ENCODE measurements around the gene THOP1.

THOP1 gene

DNA sequence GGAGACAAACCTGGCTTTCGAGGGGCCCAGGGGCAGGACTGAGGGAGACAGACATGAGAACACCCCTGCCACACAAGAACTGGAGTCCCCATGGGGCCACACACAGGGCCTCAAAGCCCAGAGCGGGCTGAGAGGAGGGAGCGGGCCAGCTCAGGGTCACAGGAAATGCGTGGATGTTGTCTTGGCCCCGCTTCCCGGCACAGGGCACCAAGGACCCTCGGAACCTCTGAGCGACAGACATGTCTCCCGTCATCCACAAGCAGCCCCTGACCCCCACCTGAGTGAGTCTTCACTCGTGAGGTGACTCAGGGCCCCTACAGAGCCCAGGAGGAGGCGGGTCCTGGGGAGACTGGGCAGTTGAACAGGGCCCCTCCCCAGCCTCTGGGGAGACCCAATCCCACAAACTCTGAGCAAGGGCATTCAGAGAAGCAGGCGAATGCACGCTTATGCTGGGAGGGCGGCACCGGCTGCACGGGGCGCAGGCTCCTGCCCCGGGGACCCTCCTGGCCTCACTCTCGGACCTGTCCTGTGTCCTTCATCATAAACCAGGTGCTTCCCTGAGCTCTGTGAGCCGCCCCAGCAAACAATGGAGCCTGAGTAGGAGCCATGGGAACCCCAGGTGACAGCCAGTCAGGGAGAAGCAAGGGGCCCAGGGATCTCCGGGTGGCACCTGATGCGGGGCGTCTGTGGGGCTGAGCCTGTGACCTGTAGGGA is 22.4 kb upstream of the THOP1 start:
- DNase-seq, result no peak

DNA sequence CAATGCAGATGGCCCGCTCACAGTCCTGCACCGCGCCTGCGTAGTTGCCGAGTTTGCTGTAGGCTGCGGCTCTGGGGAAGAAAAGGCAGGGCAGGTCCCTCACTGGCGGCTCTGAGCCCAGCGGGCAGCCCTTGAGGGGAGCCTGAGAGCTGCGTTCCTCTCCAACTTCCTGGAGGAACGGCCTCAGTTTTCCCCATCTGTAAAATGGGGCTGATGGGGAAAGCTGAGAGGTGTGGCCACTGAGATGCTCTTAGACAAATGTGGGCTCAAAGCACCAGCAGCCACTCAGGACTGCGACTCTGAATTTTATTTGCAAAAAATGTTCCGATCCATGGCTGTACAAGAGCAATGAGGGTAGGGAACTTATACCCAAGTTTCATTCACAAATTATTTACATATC is 21.6 kb upstream of the THOP1 start:
- DNase-seq, result no peak

DNA sequence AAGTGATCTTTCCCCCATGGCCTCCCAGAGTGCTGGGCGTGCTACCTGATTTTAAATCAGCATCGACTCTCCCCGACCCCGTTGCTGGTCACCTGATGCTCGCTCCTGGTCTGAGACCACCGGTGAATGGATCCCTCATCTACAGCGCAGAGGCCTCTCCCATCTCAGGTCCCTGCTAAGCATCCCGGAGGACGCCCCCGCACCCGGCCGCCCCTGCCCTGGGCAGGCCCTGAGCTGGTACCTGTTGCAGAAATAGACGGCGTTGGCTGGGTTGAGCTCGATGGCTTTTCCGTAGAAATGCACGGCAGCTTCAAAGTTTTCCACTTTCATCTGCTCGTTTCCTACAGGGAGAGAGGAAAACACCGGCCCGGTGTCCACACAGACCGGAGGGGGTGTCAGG is 20.4 kb upstream of the THOP1 start:
- DNase-seq, result no peak

DNA sequence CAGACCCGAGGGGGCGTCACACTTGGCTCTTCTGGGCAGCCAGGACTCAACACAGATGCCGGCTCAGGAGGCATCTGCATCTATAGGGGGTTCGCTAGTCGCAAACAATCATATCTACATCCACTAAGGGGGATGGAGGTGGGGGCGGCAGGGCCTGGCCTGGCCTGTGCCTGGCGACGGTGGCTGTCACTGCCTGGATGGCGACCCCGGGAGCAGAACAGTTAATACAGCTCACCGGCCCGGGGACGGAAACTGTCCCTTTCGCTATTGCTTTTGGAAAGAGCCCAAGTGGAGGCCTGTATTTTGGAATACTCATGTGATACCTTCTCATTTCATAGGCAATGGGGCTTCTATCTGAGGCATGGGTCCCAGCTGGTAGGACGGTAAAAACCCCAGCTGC is 19.9 kb upstream of the THOP1 start:
- no peak for DNase-seq

DNA sequence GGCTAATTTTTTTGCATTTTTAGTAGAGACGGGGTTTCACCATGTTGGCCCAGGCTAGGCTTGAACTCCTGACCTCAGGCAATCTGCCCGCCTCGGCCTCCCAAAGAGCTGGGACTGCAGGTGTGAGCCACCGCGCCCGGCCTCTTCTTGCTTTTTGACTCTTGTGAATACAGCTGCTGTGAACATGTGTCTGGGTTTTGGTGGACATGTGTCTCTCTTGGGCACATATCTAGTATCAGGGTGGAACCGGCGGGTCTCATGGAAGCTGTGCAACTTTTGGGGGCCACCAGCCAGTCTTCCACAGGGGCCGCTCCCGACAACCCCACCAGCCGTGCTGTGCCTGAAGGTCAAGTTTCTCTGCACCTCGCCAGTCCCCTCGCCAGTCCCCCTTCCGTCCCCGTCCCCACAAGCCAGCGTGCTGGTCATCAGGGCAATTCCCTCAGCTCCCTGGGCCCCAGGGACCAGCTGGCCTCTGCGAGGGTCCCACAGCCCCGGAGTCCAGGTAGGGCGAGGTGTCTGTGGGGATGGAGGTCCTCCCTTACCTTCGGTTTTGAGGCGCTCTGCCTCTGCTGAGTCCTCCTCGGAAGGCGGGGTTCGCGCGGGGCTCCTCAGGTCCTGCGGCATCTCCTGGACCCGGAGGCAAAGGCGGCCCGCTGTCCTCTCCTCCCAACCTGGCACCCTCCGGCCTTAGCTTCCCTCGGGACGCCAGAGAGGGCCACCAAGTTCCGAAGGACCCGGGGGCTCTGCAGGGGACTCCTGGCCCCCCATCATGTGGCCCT is 18.5 kb upstream of the THOP1 start:
- no peak for DNase-seq

DNA sequence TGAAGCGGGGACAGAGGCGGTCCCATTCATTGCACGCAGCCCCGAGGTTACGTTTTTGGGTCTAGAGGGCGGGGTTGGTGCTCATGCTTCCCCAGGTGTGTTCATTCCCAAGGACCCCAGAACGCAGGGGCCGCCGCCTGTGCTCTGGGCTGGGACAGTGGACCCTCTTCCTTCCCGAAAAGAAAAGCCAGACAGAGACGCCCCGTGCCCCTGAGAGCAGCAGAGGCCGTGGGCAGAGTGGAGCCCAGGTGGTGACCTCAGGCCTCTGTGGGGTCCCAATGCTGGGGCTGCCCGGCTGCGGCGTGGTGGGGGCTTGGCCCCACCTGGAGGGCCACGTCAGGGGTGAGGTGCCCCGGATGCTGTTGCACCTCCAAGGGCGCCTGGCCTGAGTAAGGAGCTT is 17.6 kb upstream of the THOP1 start:
- DNase-seq, result no peak

DNA sequence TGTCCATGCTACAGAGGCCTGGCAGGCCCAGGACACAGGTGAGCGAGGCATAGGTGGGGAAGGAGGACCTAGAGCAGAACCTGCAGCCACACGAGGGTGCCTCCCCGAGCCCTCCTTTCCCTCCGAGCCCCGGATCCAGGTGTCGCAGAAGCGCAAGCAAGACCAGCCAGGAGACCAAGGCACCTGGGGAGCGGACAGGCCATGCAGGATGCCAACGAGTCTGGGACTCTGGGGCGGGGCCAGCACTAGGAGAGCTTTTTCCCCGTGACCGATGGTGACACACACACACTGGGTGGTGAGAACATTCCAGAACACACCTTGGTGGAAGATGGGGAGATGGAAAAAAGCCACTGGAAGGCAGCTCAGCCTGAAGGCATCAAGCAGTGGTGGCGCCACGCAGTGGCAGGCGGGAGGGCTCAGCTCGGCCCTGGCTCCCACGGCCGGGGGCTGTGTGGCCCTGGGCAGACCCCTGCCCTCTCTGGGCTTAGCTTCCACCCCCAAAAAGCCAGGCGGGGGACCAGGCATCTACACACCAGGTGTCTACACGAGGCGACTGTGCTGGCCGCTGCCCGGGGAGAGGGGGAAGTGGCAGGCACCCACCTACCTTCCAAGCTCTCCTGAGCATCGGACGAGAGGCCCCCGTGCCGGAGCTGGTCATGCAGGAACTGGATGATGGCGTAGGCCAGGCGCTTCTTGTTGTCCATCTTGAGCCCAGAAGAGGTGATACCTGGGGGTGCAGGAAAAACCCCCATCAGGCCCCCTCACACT is 16.8 kb upstream of the THOP1 start:
- no peak for DNase-seq

DNA sequence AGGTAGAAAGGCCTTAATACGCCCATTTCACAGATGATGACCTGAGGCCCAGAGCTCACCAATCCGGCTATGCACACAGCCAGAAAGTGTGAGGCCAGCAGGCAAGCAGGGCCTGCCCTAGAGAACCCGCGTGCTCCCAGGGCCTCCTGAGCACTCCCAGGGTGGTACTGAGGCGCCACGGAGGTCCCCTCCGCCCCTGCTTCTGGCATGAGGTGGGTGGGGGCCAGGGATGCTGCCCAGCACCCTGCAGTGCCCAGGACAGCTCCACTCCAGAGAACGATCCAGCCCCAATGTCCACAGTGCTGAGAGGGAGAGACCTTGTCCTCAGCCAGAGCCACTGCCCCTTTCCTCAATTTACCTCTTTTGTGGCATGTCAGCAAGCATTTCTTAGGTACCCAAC is 16.1 kb upstream of the THOP1 start:
- no peak for DNase-seq

DNA sequence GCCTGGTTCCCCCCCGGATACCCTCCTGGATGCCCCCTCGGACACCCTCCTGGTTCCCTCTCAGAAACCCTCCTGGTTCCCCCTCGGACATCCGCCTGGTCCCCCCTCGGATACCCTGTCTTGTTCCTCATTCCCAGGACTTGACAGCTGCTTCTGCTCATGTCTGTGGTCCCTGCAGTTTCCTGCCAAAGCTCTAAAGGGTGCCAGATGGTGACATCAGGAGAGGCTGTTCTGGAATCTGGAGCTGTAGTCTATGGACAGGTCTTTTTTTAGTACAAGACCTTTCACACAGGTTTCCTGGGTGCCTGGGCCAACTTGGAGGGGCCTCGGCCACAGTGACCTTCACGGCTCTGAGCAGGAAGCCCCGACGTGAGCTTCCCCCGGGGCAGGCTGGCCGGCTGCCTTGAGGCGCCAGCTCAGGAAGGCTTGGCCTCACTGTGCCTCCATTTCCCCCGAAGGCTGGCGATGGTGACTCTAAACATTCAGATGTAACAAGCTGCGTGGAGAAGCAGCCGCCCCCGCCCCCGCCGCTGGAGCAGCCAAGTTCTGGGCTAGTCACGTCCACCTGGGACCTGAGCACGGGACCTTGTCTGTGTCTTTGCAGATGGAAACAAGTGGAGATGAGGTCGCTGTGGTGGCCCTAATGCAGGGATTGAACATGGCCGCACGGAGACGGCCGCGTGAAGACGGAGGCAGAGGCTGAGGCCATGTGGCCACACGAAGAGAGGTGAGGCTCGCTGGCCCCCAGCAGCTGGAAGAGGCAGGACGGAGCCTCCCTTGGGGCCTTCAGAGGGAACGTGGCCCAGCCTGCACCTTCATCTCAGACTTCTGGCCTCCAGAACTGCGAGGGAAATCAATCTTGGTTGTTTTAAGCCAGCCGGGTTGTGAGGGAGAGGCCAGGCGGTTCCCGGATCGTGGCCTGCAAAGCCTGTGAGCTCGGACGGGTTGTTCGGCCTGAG is 15.0 kb upstream of the THOP1 start:
- no peak for DNase-seq

DNA sequence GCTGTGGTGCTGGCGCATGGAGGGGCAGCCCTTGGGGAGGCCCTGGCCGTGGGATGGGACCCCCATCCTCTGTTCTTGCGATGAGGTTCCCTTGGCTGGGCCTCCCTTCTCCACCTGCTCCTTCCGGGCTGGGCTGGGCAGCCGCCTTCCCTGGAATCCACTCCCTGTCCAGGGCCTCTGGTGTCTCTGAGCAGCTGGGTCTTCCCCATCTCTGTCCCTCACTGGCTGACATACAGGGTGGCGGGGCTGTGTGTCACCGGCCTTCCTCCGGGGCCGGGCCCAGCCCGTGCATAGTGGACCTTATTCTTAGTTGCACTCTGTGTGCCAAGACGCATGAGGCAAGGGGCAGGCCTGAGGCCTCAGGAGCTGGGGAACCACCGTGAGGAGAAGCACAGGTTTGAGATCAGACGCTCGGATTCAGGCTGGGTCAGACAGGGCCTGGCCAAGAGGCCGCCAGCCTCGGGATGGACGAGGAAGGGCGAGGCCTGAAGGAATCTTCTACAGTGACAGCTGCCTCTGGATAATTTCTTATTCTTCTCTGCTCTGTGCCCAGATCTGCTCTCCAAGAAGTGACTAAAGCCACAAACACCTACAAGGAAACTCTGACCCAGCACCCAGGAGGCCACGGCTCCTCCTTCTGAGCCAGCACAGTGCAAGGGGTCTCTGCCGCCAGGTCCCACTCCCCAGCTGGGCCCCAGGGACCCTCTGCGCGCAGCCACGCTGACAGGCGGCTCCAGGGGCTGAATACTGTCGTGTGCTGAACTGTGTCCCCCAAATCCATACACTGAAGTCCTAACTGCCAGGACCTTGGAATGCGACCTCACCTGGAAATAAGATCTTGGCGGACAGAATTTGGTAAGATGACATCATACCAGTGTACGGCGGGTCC is 13.3 kb upstream of the THOP1 start:
- DNase-seq, result no peak

DNA sequence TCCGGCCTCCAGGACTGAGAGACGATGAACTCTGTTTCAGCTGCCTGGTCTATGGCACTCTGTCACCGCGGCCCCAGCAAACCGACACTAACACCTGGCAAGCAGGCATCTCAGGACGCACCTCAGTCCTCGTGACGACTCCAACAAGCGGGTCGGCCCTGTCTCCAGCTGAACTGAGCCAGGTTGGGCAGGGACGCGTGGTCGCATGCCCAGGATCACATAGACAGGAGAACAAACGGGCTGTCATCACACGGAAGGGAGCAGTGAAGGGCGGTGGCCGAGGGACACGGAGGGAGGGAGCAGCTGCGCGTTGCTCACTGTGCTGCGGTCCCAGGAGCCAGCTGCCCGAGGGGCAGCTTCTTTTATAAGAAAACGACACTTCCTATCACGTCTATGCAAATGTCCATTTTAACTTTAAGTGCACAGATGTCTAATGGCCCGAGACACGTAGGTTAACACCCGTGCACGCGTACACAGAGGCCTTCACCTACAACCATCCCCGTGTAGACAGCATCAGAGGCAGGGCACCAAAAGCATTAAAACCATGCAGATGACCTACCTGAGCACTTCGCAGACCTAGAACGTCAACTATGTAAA is 11.1 kb upstream of the THOP1 start:
- DNase-seq, result no peak

DNA sequence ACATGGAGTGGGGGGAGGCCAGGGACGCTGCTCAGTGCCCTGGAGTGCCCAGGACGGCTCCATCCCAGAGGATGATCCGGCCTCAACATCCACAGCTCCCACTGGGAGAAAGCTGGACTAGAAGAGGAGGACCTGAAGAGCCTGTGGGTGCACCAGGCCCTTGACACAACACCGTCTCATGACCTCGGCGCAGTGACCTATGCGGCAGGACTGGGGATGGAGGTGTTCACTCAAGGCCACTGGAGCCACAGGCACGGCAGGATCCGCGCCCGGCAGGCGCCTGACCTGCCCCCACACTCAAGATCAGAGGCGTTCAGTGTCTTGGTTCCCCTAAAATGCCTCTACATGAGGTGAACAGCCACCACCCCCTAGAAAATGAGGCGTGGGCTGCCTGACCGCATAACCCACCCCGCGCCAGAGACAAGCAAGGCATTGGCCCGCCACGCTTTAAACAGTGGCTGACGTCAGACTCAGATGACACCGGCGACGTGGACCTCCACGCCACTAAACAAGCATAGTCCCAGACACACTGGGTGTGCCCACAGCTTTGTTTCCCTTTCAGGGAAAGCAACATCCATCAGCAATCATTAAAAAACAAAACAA is 10.2 kb upstream of the THOP1 start:
- DNase-seq, result no peak

DNA sequence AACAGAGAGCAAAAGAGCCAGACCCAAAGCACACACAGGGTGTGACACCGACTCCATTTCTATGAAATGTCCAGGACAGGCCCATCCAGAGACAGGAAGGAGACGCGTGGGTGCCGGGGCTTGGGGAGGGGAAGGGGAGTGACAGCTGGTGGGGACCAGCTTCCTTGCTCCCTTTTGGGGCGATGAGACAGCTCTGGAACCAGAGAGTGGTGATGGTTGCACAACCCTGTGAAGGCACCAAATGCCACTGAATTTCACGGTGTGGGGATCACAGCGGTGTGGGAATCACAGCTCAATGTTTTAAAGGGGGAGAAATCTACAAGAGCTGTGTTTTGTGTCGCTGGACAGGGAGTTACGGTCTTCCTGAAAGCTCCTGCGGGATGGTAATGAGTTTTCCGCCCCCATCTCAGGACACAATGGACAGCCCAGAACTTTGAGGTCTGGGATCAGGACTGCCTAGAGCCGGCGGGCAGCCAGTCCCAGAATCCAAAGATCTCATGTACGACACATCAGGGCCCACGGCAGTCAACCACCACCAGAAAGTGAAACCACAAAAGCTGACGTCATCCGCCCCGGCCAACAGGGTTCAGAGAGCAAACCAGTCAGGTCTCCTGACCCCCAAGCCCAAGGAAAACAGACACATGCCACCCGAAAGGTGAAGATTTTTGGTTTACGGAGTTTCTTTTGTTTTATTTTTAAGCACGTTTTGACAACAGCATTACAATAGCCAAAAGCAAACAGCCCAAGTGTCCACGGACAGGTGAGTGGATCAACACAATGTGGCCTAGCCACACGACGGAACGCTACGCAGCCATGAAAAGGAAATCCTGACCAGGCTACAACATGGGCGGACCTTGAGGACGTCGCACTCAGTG is 9.5 kb upstream of the THOP1 start:
- DNase-seq, result no peak

DNA sequence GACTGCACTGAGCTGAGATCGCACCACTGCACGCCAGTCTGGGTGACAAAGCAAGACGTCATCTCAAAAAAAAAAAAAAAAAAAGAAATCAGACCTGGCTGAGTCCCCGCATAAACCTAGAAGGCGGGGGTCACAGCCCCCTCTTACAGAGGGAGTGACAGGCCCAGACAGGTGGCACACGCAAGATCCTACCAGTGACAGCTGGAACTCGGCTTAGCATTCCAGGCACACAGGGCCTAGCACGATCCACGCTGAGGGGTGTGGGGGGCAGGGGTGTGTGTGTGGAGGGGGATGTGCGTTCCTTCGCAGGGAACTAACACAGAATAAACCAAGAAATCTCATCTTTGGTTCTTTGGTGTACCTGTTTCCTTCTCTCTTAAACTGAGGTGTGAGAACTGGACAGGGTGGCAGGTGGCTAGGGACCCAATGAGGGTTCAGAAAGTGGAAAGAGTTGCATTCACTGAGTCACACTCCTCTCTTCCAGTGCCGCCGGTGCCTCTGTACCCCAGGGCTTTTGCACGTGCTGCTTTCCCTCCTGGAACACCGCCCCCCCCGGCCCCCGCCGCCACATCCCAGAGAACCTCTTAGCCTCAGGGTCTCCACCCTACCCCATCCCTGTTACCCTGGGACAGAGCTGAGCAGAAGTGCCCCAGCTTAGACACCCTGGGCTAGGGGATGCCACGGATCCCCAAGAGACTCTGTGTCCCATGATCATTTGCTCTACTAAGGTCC is 7.2 kb upstream of the THOP1 start:
- no peak for DNase-seq

DNA sequence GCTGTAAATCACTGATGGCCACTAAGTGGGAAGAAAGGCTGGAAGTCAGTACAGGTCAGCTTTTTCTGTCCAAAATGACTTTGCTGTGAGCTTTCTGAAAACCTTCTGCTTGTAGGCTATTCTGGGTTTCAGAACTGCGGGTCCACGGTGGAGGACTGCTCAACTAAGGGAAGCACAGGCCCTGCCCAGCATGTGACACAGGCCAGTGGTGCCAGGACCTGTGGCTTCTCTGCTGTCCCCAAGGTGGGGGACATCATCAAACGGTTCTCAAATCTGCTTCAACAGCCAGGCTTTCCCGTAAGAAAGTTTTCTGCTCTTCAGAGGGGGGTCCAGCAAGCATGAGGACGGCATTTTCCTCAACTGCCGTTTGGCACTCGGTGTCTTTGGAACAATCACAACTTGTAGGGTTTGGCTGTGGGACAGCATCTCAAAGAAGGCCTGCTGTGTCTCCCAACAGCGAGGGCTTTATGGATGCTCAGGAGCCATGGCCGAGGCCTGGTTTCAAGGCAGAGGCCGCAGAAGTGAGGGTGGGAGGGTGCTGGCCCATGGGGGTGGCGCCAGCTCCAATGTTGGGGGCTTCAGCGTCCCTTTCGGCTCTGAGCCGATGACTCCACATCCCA is 6.1 kb upstream of the THOP1 start:
- DNase-seq, result no peak

DNA sequence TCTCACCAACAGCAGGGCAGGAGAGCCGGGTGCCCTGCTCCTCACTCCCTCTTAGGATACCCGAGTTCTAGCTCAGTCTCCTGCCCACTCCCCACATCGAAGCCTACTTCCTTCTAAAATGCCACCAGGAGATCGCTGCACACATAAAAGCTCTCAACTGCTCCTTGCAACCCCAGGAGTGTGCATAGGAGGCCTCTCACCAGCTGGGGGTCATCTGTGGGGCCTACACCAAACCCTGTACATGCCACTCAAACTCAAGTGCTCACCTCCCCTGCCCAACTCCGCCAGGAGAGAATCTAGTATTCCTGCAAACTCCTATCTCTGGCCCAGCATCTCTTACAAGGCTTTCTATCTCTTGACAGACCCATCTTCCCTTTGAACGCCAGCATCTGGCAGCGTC is 5.0 kb upstream of the THOP1 start:
- no peak for DNase-seq

DNA sequence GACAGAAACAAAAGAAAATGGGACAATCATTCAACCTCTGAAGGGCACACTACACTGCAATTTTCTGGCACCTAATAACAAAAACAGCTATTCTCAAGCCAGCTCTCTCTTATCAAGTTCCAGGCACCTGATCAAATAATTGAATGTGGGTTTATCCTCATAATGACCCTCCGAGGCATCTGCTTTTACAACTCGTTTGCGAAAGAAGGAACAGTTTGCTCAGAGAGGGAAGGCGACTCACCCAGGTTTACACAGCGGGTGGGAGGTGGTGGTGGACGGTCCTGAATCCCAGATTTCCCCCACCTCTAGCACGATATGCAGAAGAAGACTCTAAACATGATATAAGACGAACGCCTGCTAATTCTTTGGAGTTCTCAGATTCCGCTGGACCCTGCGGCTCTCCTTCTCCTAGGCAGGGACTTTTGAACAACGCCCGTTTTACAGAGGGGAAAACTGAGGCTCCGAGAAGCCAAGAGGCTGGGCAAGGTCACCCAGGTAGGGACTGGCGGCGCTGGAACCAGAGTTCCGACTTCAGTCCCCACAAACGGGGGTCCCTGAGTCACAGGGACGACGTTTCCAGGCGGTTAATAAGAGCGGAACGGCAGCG is 2.9 kb upstream of the THOP1 start:
- no peak for DNase-seq

All from NCI-H774 (cell line).